SKM-1 treated with dmso at 0.1 percent for 144 hours (cell line): ENCODE measurements around the gene ABCC1.
"Not testable (repeated sequence)": the region's sequence is repeated elsewhere in the genome, so short reads cannot be mapped to it uniquely, and the experiment has no call there.

ENCODE experiments used
- DNase-seq: peaks from one replicate; lab custom pipeline; 2025; ENCODE audit not compliant: unreplicated experiment; lab: John Stamatoyannopoulos, UW

Gene ABCC1

DNA sequence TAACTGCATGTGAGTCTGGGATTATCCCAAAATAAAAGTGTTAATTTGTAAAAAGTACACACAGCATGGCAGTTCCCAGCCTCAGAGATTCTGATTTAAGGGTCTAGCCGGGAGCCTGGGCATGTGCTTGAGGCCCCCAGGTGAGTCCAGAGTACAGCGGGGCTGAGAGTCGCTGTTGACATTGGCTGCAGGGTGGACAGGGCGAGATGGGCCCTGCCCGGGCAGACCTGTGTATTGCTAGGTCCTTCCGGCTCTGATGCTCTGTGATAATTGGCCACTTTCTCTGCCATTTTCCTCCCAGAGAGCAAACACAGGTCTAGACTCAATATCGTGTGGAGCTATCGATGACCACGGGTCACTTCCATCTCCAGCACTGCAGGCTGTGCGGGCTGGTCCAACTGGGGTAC is 200.3 kb downstream of the ABCC1 start:
- DNase-seq, result no peak

DNA sequence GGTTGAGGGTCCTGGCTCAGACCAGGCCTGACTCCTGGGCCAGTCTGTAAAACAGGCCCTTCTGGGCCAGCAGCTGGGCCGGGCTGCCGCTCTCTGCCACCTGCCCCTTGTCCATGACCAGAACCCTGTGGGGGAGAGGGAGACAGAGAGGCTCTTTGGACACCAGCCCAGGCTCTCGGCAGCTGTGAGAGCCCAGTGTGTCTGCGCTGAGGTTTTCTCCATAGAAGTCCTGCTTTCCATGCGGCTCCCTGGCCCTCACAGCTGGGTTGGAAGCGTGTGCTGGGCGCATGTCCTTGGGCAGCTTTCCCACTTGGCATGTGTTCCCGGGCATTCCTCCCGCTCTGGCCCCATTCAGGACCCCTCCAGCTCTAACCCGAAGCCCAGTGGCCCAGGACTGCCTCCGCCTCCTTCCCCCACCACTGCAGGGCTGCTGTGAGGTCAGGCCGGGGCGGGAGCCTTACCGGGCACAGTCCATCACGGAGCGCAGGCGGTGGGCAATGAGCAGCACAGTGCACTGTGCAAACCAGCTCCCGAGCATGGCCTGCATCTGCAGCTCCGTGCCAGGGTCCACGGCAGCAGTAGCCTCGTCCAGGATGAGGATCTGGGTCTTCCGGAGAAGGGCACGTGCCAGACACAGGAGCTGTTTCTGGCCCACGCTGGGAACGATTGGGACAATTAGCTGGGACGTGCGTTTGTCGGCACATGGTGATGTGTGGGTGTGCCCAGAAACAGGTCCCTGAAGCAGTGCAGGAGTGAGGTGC is 200.9 kb downstream of the ABCC1 start:
- no peak for DNase-seq

DNA sequence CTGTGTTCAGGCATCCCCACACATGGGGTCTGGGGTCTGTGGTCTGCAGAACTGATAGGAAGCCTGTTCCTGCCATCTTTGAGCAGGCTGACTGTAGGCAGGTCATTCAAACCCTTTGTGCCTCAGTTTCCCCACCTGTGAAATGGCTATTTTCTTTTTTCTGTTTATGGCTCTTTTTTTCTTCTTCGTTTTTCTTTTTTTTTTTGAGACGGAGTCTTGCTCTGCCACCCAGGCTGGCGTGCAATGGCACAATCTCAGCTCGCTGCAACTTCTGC is 201.4 kb downstream of the ABCC1 start:
- DNase-seq, result no peak

DNA sequence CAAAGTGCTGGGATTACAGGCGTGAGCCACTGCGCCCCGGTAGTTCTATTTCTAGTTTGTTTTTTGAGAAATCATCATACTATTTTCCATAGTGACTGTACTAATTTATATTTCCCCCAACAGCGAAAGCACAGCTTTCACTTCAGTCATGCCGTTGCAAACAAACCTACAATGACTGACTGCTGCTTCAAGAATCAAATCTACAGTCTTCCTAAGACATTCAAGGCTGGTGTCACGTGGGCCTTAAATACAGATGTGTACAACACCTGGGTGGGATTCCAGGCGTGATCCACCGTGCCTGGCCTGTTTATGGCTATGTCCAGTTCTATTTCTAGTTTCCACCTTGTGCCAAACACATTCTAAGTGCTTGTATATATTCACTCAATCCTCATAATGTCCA is 201.9 kb downstream of the ABCC1 start:
- no peak for DNase-seq

DNA sequence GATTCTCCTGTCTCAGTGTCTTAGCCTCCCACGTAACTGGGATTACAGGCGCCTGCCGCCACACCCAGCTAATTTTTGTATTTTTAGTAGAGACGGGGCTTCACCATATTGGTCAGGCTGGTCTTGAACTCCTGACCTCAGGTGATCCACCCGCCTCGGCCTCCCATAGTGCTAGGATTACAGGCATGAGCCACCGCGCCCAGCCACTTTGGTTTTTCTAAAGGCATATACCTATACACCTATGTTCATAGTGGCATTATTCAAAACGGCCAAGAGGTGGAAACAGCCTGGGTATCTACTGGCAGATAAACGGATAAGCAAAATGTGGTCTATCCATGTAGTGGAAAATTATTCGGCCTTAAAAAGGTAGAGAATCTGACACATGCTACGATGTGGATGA is 203.6 kb downstream of the ABCC1 start:
- DNase-seq, result not testable (repeated sequence)

DNA sequence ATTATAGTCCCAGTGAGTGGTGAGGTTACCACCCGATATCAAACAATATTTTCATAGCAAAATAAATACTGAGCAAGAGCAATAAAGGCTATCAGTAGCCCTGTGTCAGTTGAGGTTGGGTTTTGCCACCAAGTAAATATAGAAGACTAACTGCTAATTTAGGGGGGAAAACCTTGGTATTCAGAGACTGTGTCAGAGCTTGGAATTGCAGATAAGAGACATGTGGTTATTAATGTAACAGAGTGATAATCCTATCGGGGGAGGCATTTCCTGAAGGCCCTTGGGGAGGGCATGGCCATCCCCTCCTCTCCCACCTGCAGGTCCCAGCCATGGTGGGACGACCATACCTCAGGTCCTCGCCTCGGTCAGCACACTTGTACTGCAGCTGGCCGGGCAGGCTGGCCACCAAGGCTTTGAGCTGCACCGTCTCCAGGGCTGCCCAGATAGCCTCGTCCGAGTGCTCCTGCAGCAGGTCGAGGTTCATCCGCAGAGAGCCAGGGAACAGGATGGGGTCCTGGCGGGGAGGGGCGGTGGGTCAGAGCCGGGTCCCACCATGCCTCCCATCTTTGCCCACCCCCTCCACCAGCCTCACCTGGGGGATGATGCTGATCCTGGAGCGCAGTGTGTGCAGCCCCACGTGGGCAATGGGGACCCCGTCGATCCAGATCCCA is 205.0 kb downstream of the ABCC1 start:
- no peak for DNase-seq

DNA sequence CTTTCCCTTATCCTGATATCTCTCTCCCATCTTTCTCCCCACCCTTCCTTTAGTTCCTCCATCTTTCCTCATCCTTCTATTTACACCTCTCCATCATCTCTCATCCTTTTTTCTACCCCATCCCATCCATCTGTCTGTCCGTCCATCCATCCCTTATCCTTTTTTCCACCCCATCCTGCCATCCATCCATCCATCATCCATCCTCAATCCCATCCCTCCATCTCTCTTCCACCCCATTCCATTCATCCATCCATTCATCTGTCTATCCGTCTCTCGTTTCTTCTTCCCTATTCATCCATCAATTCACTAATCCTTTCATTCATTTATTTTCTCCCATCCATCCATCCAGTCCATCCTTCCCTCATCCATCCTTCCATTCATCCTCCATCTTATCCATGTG is 205.8 kb downstream of the ABCC1 start:
- no peak for DNase-seq

DNA sequence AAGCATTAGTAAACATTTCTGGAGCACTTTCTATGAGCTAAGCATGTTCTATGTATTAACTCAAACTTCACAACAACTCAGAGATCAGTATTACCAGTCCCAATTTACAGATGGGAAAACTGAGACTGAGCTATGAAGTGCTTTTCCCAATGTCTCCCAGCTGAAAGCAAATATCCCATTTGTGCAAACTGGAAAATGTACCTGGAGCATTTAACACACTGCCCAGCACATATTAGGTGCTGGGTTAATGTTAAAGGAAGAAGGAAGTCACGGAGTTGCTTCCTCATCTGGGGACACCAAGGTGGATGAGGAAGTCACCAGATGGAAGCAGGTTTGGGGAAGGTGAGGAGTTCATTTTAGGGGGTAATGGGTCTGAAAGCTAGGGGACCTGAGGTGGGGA is 207.8 kb downstream of the ABCC1 start:
- DNase-seq, result peak; percentile 24

DNA sequence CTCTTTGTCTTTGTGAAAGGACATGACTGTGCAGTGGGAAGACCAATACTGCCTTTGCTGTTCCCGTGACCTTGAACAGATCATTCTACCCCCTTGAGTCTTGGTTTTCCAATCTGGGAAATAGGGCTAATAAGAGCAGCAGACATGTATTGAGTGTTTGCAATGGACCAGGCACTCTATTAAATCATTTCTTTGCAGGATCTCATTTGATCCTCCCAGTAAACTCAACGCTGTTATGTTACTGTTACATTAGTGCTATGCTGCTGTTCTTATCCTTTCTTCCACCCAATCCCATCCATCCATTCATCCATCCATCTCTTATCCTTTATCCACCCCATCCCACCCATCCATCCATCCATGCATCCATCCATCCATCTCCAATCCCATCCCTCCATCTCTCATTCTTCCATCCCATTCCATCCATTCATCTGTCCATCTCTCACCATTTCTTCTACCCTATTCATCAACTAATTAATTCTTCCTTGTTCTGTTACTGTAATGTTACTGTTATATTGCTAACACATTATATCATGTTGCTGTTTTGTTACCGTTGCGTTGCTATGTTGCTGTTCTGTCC is 208.8 kb downstream of the ABCC1 start:
- no peak for DNase-seq

DNA sequence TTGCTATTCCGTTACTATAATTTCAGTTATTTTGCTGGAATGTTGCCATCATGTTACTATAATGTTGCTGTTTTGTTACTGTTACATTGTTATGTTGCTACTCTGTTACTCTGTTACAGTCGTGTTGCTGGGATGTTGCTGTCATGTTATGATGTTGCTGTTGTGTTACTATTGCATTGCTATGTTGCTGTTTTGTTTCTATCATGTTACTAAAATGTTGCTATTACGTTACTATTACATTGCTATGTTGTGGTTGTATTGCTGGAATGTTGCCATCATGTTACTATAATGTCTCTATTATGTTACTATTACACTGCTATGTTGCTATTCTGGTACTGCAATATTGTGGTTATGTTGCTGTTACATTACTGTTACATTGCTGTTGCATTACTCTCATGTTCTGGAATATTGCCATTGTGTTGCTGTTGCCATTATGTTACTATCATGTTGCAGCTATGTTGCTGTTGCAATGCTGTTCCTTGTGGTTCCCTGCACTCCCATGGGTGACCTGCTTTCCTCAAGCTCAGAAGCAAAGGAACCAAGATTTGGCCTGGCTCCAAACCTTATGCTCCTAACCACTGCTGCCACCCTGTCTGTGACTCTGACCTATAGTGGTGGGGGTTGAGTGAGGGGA is 209.4 kb downstream of the ABCC1 start:
- no peak for DNase-seq

DNA sequence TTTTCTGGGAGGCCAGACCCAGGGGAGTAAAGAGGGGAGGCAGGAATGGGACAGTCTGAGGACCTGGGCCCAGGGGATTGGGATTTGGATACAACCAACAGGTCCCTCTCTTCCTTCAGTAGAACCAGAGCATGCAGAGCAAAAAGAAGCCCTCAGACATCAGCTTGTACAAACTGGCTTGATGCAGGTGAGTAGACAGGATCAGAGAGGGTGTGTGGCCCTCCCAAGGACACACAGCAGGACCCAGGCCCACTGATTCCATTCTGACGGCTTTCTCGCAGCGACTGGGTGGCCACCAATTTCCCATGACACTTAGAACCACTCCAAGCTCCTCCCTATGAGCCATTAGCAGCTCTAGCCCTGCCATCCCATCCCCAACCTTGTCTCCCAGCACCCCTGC is 210.2 kb downstream of the ABCC1 start:
- DNase-seq, result no peak

DNA sequence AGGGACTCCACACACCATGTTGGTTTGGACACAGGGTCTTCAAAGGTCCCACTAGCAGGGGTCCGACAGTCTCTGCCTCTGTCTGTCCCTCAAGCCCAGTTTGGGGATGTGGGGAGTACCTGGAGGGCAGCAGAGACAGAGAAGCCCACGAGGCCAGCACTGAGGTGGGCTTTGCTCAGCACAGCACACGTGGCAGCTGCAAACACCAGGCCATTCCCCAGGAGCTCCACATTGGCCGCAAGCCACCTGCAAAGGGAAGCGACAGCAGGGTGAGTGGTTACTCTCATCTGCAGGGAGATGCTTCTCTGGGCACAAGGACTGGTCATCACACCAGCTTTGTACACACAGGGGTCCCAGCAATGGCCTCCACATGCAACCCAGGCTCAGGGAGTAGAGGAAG is 211.9 kb downstream of the ABCC1 start:
- DNase-seq, result no peak

DNA sequence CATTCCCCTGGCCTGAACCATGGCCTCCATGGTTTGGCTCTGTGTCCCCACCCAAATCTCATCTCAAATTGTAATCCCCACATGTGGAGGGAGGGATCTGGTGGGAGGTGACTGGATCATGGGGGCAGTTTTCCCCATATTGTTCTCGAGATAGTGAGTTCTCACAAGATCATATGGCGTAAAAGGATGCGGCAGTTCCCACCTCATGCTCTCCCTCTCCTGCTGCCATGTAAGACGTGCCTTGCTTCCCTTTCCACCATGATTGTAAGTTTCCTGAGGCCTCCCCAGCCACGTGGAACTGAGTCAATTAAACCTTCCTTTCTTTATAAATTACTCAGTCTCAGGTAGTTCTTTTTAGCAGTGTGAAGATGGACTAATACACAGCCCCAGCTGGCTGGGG is 212.4 kb downstream of the ABCC1 start:
- not testable (repeated sequence) for DNase-seq

DNA sequence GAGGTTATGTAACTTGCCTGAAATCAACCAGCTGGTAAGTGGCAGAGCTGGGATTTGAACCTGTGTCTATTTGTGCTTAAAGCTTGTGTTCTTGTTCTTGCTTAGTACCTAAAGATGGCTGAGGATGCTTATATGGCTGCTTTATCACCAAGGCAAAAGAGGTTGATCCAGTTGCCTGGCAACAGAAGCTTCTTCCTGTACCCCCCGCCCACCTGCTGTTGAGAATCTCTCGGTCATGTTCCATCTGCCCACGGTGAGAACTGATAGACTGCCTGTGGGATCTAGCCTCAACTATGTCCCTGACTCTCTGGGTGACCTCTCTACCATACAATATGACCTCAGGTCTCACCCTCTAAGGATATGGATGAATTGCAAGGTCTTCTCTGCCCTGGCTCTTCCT is 213.2 kb downstream of the ABCC1 start:
- no peak for DNase-seq

DNA sequence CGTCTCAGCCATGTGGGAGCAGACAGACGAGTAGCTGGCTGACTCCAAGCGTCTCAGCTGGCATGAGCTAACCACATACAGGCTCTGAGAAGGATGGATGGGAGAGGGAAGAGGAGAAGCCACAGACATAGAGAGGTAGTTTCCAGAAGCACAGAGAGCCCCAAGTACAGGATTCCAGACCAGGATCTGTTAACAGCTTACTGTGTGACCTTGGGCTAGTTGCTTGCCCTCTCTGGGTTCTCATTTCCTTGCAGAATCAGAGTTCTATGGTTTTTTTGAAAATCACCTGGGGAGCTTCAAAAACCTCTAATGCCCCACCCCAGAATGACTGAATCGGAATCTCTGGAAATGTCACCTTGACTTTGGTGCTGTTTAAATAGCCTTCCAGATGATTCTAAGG is 213.7 kb downstream of the ABCC1 start:
- DNase-seq, result no peak

DNA sequence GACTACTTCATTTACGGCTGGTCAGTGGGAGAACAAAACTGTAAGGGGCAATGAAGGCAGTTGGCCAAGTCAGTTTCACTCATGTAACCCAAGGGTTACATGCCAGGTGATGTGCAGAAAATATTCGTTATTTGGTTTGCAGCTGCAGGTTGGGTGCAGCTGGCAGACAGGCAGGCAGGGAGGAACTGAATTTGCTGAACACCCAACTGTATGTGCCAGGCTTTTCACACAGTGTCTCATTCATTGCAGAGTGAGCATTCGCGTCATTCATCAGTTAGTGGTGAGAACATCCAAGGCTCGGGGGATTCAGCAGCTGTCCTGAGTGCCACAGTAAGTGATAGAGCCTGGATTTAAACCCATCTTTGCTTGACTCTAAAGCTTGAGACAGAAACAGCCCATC is 214.2 kb downstream of the ABCC1 start:
- DNase-seq, result no peak

DNA sequence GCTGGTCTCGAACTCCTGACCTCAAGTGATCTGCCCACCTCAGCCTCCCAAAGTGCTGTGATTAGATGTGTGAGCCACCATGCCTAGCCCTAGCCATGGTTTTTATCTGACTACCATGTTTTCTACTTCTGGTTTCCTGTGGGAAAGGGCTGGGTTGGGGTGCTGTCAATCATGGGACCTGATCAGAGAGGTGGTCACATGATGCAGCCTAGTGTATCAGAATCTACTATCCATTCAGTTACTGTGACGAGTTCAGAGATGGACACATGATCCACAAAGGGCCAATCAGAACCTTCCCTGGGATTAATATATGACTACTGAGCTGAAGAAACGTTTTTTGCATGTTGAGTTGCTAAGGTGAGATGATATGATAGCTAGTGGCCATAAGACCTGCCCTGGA is 214.8 kb downstream of the ABCC1 start:
- no peak for DNase-seq

DNA sequence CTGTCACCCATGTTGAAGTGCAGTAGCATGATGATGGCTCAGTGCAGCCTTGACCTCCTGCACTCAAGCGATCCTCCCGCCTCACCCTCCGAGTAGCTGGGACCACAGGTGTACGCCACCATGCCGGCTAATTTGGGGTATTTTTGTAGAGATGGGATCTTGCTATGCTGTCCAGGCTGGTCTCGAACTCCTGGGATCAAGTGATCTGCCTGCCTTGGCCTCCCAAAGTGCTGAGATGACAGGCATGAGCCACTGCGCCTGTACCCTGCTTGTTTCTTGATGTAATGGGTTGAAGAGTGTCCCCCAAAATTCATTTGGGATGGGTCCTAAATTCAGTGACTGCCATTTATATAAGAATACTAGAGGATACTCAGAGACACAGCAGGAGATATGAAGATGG is 216.7 kb downstream of the ABCC1 start:
- no peak for DNase-seq

DNA sequence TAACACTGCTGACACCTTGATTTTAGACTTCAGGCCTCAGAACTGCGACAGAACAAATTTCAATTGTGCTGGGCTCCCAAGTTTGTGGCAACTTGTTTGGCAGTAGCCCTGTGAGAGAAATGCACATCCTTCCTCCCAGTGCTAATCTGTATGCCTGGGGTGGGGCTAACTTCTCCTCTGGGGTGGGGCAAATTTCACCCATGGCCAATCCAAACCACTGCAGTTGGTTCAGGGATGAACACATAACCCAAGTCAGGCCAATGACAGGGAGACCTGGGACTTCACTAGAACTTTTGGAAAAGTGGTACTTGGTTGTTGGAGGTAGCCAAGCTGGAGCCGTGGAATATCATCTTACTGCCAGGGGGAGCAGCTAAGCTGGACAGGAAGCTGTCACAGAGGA is 217.5 kb downstream of the ABCC1 start:
- DNase-seq, result no peak

DNA sequence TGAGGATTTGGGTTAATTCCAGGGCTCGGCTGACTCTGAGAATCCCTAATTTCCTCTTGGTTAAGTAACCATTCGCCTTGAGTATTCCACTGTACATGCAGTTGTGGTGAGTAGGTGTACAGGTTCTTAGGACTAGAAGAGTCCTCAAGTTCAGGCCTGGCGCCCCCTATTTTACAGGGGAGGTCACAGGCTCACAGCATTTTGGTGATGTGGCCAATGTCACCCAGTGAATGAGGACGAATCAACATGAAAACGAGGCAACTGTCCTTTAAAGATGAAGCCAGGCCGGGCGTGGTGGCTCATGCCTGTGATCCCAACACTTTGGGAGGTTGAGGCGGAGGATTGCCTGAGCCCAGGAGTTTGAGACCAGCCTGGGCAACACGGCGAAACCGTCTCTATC is 218.5 kb downstream of the ABCC1 start:
- no peak for DNase-seq

DNA sequence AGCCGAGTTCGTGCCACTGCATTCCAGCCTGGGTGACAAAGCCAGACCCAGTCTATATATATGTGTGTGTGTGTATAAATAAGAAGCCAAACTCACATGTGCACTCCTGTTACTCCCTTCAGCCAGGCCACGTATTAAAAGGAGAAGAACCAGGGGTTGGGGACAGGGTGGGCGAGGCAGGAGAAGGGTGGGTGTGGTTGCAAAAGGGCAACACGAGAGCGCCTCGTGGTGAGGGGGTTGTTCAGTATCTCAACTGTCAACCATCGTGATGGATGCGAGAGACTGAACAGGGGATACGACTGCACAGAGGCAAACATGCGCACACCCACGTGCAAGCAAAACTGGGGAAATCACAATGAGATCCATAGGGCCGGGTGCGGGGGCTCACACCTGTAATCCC is 219.0 kb downstream of the ABCC1 start:
- no peak for DNase-seq

DNA sequence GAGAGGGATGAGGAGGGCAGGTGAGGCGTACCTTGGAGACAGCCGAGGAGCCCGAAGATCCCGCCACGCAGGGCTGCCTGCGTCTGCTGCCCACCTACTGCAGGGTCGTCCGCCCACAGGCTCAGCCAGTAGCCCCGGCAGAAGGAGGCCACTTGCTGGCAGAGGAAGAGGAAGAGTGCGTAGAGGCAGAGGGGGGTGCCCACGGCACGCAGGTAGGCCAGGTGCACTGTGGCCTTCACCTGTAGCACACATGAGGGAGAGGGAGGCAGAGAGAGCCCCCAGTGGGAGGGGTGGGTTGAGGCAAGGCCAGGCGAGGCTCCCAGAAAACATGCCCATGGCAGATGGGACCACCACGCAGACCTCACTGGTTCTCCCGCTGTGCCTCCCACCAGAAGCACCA is 220.2 kb downstream of the ABCC1 start:
- no peak for DNase-seq
